ENCODE results near the gene ALK.

The ALK gene

DNA sequence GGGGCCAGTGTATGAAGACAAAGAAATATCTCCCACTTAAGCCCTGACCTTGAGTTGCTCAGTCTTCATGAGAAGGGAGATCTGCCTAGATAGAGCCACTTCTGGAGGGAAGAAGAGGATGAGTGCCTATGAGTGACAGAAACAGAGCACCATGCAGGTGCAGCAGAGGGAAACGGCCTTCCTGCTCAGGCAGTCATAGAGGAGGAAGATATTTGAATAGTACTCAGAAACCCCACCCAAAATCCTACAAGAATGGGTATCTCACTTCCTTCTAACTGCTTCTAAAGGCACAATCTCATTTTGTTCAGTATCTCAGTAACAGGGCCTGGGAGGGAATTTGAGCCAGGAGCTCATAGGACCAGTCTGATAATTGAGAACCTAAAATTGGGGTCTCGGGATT is 339.3 kb downstream of the ALK start:
- H3K9me3 ChIP-seq (ENCODE audit: control insufficient read depth, insufficient read depth, low read depth, low read length): no peaks in the 10 kb centered on the region
- no peak overlapping the region for H3K9ac ChIP-seq (ENCODE audit: low read length)
- H3K4me1 ChIP-seq (ENCODE audit: control insufficient read depth, insufficient read depth, low read length): peaks cover 10% of the 10 kb centered on the region

GRCh38 chr2:29580223-29580622 is 341.2 kb downstream of the ALK start:
- no peak overlapping the region for H3K4me3 ChIP-seq (ENCODE audit: low read depth, low read length)
- peaks cover 6% of the 10 kb centered on the region; the same call in 1 of the 2 replicates for H3K4me1 ChIP-seq (ENCODE audit: control insufficient read depth, insufficient read depth, low read length)
- H3K9ac ChIP-seq (ENCODE audit: low read length): no peak overlapping the region
- no peaks in the 10 kb centered on the region for H3K9me3 ChIP-seq (ENCODE audit: control insufficient read depth, insufficient read depth, low read depth, low read length)
- H3K36me3 ChIP-seq (ENCODE audit: control insufficient read depth, insufficient read depth, low read length): no peaks in the 10 kb centered on the region
- H3K27me3 ChIP-seq (ENCODE audit: control insufficient read depth, insufficient read depth, low read length): no peaks in the 10 kb centered on the region
- no peak overlapping the region for H3K27ac ChIP-seq (ENCODE audit: low read depth, low read length)

More for the DNA sequence above, 339.3 kb downstream of the ALK start:
- Histone ChIP-seq H3K4me3 (ENCODE audit: low read depth, low read length) (no peak overlapping the region), H3K36me3 (ENCODE audit: control insufficient read depth, insufficient read depth, low read length) (no peaks in the 10 kb centered on the region), H3K27ac (ENCODE audit: low read depth, low read length) (no peak overlapping the region), H3K27me3 (ENCODE audit: control insufficient read depth, insufficient read depth, low read length) (no peaks in the 10 kb centered on the region)

DNA sequence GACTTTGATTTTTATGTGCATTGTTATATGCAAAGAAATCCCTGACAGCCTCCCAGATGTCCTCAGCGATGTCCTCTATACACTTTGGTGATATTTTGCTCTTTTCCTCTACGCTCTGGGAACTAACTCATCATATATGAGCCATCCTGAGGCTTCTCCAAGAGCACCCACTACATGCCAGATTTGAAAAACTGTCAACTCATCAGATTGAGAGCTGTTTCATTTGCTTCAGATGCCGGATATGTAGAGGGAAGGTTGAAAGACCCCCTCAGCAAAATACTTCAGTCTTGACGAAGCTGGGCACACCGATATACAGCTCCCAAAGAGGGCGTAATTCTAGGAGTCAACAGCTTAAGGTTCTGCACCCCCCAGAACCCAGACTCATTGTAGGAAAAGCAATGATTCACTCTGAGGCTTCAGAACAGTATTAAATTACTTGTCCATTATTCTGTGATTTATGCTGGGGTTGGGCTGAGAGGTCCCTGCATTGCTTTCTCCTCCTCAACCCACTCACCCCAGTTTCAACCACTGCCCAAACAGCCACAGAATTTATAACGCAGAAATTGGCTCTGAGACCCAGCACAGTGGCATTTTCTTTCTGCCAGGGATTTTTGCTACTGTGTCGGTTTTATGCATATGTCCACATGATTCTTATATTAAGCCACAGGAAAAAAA is 341.8 kb downstream of the ALK start:
- Histone ChIP-seq H3K4me3 (ENCODE audit: low read depth, low read length) (no peak overlapping the region), H3K9ac (ENCODE audit: low read length) (no peak overlapping the region), H3K36me3 (ENCODE audit: control insufficient read depth, insufficient read depth, low read length) (no peaks in the 10 kb centered on the region), H3K9me3 (ENCODE audit: control insufficient read depth, insufficient read depth, low read depth, low read length) (no peaks in the 10 kb centered on the region), H3K27me3 (ENCODE audit: control insufficient read depth, insufficient read depth, low read length) (no peaks in the 10 kb centered on the region), H3K4me1 (ENCODE audit: control insufficient read depth, insufficient read depth, low read length) (peaks cover 6% of the 10 kb centered on the region; the same call in 1 of the 2 replicates), H3K27ac (ENCODE audit: low read depth, low read length) (no peak overlapping the region)

DNA sequence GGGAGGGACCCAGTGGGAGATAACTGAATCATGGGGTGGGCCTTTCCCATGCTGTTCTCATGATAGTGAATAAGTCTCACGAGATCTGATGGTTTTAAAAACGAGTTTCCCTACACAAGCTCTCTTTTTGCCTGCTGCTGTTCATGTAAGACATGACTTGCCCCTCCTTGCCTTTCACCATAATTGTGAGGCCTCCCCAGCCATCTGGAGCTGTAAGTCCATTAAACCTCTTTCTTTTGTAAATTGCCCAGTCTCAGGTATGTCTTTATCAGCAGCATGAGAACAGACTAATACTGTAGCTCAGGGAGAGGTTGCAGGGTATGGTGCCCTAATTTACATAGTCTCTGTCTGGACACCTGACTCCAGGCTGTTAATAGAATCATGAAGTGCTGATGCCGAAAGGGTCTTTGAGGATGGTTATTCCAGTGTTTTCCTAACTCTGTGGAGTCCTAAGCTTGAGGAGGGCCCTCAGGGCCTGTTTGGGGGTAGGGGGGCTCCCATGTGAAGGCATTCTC is 343.2 kb downstream of the ALK start:
- peaks cover 6% of the 10 kb centered on the region; the same call in 1 of the 2 replicates for H3K4me1 ChIP-seq (ENCODE audit: control insufficient read depth, insufficient read depth, low read length)
- H3K27ac ChIP-seq (ENCODE audit: low read depth, low read length): no peak overlapping the region
- no peak overlapping the region for H3K9ac ChIP-seq (ENCODE audit: low read length)
- H3K27me3 ChIP-seq (ENCODE audit: control insufficient read depth, insufficient read depth, low read length): no peaks in the 10 kb centered on the region
- H3K4me3 ChIP-seq (ENCODE audit: low read depth, low read length): no peak overlapping the region
- H3K9me3 ChIP-seq (ENCODE audit: control insufficient read depth, insufficient read depth, low read depth, low read length): no peaks in the 10 kb centered on the region
- no peaks in the 10 kb centered on the region for H3K36me3 ChIP-seq (ENCODE audit: control insufficient read depth, insufficient read depth, low read length)

DNA sequence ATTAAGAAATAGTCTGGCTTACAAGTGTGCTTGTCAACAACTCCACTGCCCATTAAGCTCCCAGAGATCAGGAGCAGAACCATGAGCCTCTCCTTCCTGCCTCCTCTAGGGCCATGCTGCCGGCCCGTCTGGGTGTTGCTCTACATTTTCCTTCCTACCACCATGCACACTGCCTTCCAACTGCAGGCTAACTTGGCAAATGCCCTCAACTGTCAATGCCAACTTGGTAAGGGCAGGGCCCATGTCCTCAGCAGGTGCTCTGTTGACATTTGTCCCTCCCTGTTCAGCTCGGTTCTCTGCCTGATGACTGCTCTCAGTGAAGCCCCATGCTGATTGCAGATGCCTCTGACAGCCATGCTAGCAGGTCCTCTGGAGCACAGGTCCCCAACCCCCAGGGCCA is 345.2 kb downstream of the ALK start:
- H3K9me3 ChIP-seq (ENCODE audit: control insufficient read depth, insufficient read depth, low read depth, low read length): no peaks in the 10 kb centered on the region
- H3K27ac ChIP-seq (ENCODE audit: low read depth, low read length): no peak overlapping the region
- no peaks in the 10 kb centered on the region for H3K27me3 ChIP-seq (ENCODE audit: control insufficient read depth, insufficient read depth, low read length)
- H3K4me3 ChIP-seq (ENCODE audit: low read depth, low read length): no peak overlapping the region
- H3K4me1 ChIP-seq (ENCODE audit: control insufficient read depth, insufficient read depth, low read length): peaks cover 6% of the 10 kb centered on the region; the same call in 1 of the 2 replicates
- no peak overlapping the region for H3K9ac ChIP-seq (ENCODE audit: low read length)
- no peaks in the 10 kb centered on the region for H3K36me3 ChIP-seq (ENCODE audit: control insufficient read depth, insufficient read depth, low read length)

- H3K4me3 ChIP-seq (ENCODE audit: low read depth, low read length): no peak overlapping the region
- no peaks in the 10 kb centered on the region for H3K36me3 ChIP-seq (ENCODE audit: control insufficient read depth, insufficient read depth, low read length)
- no peaks in the 10 kb centered on the region for H3K9me3 ChIP-seq (ENCODE audit: control insufficient read depth, insufficient read depth, low read depth, low read length)
- peaks cover 6% of the 10 kb centered on the region; the same call in 1 of the 2 replicates for H3K4me1 ChIP-seq (ENCODE audit: control insufficient read depth, insufficient read depth, low read length)
- no peak overlapping the region for H3K27ac ChIP-seq (ENCODE audit: low read depth, low read length)
- H3K27me3 ChIP-seq (ENCODE audit: control insufficient read depth, insufficient read depth, low read length): no peaks in the 10 kb centered on the region
- no peak overlapping the region for H3K9ac ChIP-seq (ENCODE audit: low read length)
Observed at GRCh38 chr2:29575370-29575890, 346.0 kb downstream of the ALK start.

DNA sequence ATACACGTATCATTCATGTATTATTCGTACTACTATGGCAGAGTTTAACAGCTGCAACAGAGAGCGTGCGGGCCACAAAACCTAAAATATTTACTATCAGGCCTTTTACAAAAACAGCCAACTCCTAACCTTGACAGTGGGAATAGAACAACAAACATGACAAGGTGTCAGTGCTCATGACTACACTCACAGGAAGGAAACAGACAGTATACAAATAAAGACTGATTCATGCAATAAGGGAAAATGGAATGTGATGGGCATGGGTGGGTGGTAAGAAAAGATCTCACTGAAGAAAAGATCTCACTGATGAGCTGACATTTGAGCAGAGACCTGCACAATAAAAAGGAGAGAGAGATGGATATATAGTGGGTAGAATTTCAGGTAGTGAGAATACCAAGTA is 347.8 kb downstream of the ALK start:
- no peak overlapping the region for H3K27ac ChIP-seq (ENCODE audit: low read depth, low read length)
- H3K36me3 ChIP-seq (ENCODE audit: control insufficient read depth, insufficient read depth, low read length): no peaks in the 10 kb centered on the region
- H3K27me3 ChIP-seq (ENCODE audit: control insufficient read depth, insufficient read depth, low read length): no peaks in the 10 kb centered on the region

GRCh38 chr2:29573147-29573546 is 348.2 kb downstream of the ALK start:
- Histone ChIP-seq H3K4me1 (ENCODE audit: control insufficient read depth, insufficient read depth, low read length) (peaks cover 2% of the 10 kb centered on the region; the same call in 1 of the 2 replicates), H3K9ac (ENCODE audit: low read length) (no peak overlapping the region), H3K27ac (ENCODE audit: low read depth, low read length) (no peak overlapping the region), H3K9me3 (ENCODE audit: control insufficient read depth, insufficient read depth, low read depth, low read length) (no peaks in the 10 kb centered on the region), H3K27me3 (ENCODE audit: control insufficient read depth, insufficient read depth, low read length) (no peaks in the 10 kb centered on the region), H3K4me3 (ENCODE audit: low read depth, low read length) (no peak overlapping the region), H3K36me3 (ENCODE audit: control insufficient read depth, insufficient read depth, low read length) (no peaks in the 10 kb centered on the region)

More for the DNA sequence above, 347.8 kb downstream of the ALK start:
- Histone ChIP-seq H3K4me1 (ENCODE audit: control insufficient read depth, insufficient read depth, low read length) (peaks cover 6% of the 10 kb centered on the region; the same call in 1 of the 2 replicates), H3K4me3 (ENCODE audit: low read depth, low read length) (no peak overlapping the region), H3K9me3 (ENCODE audit: control insufficient read depth, insufficient read depth, low read depth, low read length) (no peaks in the 10 kb centered on the region), H3K9ac (ENCODE audit: low read length) (no peak overlapping the region)

DNA sequence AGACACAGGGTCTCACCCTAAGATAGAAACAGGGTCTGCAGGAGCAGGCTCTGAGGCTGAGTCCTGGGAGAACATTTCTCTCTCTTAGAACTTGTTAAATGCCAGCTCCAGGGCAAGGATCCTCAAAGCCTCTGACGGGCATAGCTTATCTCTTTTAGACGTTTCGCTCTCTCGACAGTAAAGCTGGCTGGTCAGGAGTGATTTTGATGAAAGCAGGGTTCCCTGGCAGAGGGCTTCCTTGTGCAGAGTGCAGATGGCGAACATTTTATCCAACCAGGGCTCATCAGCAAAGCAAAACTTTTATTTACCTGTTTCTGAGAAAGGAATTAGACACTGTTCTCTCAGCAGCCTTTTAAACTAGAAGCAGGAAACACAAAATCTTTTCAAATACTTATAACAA is 350.8 kb downstream of the ALK start:
- H3K9me3 ChIP-seq (ENCODE audit: control insufficient read depth, insufficient read depth, low read depth, low read length): no peaks in the 10 kb centered on the region
- H3K27ac ChIP-seq (ENCODE audit: low read depth, low read length): no peak overlapping the region
- no peaks in the 10 kb centered on the region for H3K36me3 ChIP-seq (ENCODE audit: control insufficient read depth, insufficient read depth, low read length)
- no peaks in the 10 kb centered on the region for H3K4me1 ChIP-seq (ENCODE audit: control insufficient read depth, insufficient read depth, low read length)
- no peak overlapping the region for H3K4me3 ChIP-seq (ENCODE audit: low read depth, low read length)
- H3K27me3 ChIP-seq (ENCODE audit: control insufficient read depth, insufficient read depth, low read length): no peaks in the 10 kb centered on the region
- no peak overlapping the region for H3K9ac ChIP-seq (ENCODE audit: low read length)

- no peak overlapping the region for H3K27ac ChIP-seq (ENCODE audit: low read depth, low read length)
- no peak overlapping the region for H3K4me3 ChIP-seq (ENCODE audit: low read depth, low read length)
- H3K9ac ChIP-seq (ENCODE audit: low read length): no peak overlapping the region
- H3K9me3 ChIP-seq (ENCODE audit: control insufficient read depth, insufficient read depth, low read depth, low read length): no peaks in the 10 kb centered on the region
- no peaks in the 10 kb centered on the region for H3K36me3 ChIP-seq (ENCODE audit: control insufficient read depth, insufficient read depth, low read length)
- no peaks in the 10 kb centered on the region for H3K27me3 ChIP-seq (ENCODE audit: control insufficient read depth, insufficient read depth, low read length)
- no peaks in the 10 kb centered on the region for H3K4me1 ChIP-seq (ENCODE audit: control insufficient read depth, insufficient read depth, low read length)
Observed at GRCh38 chr2:29567906-29568520, 353.4 kb downstream of the ALK start.

- Histone ChIP-seq H3K9me3 (ENCODE audit: control insufficient read depth, insufficient read depth, low read depth, low read length) (no peaks in the 10 kb centered on the region), H3K36me3 (ENCODE audit: control insufficient read depth, insufficient read depth, low read length) (no peaks in the 10 kb centered on the region), H3K4me1 (ENCODE audit: control insufficient read depth, insufficient read depth, low read length) (no peaks in the 10 kb centered on the region), H3K27me3 (ENCODE audit: control insufficient read depth, insufficient read depth, low read length) (no peaks in the 10 kb centered on the region), H3K9ac (ENCODE audit: low read length) (no peak overlapping the region), H3K4me3 (ENCODE audit: low read depth, low read length) (no peak overlapping the region), H3K27ac (ENCODE audit: low read depth, low read length) (no peak overlapping the region)
Observed at GRCh38 chr2:29563697-29564096, 357.7 kb downstream of the ALK start.

All from HUES6 (cell line).